Measurements from ENCODE around the gene TULP1.

DNA sequence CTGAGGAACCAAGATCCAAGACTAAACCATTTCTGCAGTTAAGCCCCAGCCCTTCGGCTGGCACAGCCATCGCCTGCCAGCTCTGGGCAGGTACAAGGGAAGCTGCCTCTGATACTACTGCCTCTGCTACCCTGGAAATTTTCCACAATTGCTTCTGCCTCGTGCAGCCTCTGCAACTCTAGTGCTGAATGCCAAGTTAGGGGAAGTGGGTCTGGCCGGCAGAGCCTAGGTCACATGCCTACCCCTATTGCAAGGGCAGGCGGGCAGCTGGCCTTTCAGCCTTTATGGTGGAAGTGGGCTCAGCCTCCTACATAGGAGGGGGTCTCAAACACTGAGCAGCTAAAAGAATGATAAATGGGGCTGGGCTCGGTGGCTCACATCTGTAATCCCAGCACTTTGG is 44.5 kb upstream of the TULP1 start:
- TF ChIP-seq EZH2 (IDR thresholded peaks at IDR 0.05; ENCODE audit: low read depth, low read length, severe bottlenecking) (no peak), TEAD4 (IDR thresholded peaks at IDR 0.05; ENCODE audit: low read depth, low read length) (no peak), CTCF (IDR thresholded peaks at IDR 0.05; ENCODE audit: control extremely low read depth in 1 of 3, insufficient read depth in 1 of 3, low read depth in 1 of 3, low read length in 3 of 3) (no peak), ASH2L (IDR thresholded peaks at IDR 0.05; ENCODE audit: low read length) (no peak), SIN3A (conservative IDR thresholded peaks at IDR 0.05 in 1 of 2, IDR thresholded peaks at IDR 0.05 in 1 of 2; ENCODE audit: low read depth in 1 of 2, low read length in 2 of 2) (no peak), SIX5 (IDR thresholded peaks at IDR 0.05; ENCODE audit: low read depth, low read length) (no peak), POLR2AphosphoS5 (IDR thresholded peaks at IDR 0.05; ENCODE audit: low read depth, low read length) (no peak), RAD21 (IDR thresholded peaks at IDR 0.05 in 1 of 2, conservative IDR thresholded peaks at IDR 0.05 in 1 of 2; ENCODE audit: low read depth in 2 of 2, low read length in 2 of 2) (no peak), TAF1 (IDR thresholded peaks at IDR 0.05; ENCODE audit: low read depth, low read length) (no peak), RBBP5 (IDR thresholded peaks at IDR 0.05; ENCODE audit: borderline replicate concordance, low read depth, low read length) (no peak), POLR2A (IDR thresholded peaks at IDR 0.05; ENCODE audit: control extremely low read depth in 1 of 2, low read depth in 2 of 2, low read length in 2 of 2) (no peak)
- TF ChIP-seq, protein P1, sequence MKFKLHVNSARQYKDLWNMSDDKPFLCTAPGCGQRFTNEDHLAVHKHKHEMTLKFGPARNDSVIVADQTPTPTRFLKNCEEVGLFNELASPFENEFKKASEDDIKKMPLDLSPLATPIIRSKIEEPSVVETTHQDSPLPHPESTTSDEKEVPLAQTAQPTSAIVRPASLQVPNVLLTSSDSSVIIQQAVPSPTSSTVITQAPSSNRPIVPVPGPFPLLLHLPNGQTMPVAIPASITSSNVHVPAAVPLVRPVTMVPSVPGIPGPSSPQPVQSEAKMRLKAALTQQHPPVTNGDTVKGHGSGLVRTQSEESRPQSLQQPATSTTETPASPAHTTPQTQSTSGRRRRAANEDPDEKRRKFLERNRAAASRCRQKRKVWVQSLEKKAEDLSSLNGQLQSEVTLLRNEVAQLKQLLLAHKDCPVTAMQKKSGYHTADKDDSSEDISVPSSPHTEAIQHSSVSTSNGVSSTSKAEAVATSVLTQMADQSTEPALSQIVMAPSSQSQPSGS (IDR thresholded peaks at IDR 0.05; ENCODE audit: low read length), result no peak
